Measurements from ENCODE around the gene NDUFA13.
A peak's percentile ranks its signal among the peaks of the same experiment; 100 is the strongest.

Gene NDUFA13

GRCh38 chr19:19544954-19545591, 29.0 kb downstream of the NDUFA13 start:
- no peak for DNase-seq (ENCODE audit: low read depth in 2 of 3, low spot score in 2 of 3)

DNA sequence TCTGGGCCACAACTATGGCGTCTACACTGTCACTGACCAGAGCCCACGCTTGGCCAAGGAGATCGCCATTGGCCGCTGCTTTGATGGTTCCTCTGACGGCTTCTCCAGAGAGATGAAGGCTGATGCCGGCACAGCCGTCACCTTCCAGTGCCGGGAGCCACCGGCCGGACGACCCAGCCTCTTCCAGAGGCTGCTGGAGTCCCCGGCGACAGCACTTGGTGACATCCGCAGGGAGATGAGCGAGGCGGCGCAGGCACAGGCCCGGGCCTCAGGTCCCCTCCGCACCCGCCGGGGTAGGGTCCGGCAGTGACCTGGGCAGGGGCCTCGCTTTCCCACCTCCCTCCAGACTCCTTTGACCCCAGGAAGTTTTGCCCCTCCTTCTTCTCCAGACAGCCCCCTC, 29.7 kb downstream of the NDUFA13 start:
- no peak for DNase-seq (ENCODE audit: low read depth in 2 of 3, low spot score in 2 of 3)

- no peak for DNase-seq (ENCODE audit: low read depth in 2 of 3, low spot score in 2 of 3)
Measured at GRCh38 chr19:19546751-19547162, 30.7 kb downstream of the NDUFA13 start.

DNA sequence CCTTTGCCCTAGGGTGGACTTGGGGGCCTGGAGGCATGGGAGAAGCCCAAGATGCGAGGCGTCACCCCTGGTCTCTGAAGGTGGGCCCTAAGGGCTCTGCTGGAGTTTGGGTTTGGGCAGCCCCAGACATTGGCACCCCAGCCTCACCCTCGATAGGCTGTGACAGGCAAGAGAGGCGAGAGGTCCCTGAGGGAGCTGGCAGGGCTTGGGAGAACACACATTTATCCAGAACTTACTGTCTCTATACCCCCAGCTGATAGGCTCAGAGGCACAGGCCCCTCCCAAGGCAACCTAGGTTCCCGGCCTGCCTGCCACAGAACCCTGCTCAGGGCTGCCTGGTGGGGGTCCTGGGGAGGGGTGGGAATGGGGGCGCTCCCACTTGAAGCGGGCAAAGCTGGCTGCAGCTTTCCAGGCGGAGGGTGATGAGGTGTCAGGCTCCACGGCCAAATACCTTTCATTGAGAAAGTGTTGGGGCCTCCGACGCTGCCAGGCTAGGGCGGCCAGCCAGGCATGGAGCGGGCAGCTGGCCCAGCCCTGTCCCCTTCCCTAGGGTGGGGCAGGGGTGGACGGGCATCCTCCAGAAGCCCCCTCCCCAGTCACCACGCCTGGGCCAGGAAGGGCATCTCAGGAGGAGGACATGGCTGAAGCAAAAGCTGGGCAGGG, 31.8 kb downstream of the NDUFA13 start:
- no peak for DNase-seq (ENCODE audit: low read depth in 2 of 3, low spot score in 2 of 3)

DNA sequence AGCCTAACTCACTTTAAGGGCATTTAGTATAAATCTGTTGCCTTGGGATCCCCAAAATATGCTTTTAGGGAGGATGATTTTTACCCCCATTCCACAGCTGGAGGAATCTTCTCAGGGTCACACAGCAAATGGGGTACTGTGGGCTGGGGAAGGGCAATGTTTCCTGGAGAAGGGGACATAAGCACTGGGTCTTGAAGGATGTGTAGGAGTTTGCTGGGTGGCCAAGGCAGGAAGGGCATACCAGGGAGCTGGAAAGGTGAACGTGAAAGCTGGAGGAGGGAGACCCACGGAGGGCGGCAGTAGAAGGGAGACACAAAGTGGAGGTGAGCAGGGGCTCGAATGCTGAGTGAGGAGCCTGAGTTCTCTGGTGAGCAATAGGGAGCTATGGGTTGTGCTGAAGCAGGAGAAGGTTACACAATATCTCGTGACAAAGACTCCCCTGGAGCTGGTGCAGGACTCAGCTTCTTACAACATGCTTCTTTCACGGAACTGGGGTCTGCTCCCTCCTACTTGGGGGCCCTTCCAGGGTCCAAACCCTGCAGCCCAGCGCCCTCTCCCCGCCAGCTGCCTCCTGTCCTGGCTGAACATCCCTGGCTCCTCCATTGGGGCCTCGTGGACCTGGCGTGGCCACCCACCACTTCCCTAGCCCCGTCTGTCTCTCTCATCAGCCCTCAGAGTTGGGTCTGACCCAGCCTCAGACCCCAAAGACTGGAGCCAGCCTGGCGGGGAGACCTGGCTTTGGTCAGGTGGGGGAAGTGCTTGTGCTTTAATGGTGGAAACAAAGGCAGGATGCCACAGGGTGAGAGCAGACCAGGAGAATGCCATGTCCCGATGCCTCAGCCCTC, 33.1 kb downstream of the NDUFA13 start:
- DNase-seq (ENCODE audit: low read depth in 2 of 3, low spot score in 2 of 3) = no peak

GRCh38 chr19:19549804-19550464, 33.9 kb downstream of the NDUFA13 start:
- no peak for DNase-seq (ENCODE audit: low read depth in 2 of 3, low spot score in 2 of 3)

DNA sequence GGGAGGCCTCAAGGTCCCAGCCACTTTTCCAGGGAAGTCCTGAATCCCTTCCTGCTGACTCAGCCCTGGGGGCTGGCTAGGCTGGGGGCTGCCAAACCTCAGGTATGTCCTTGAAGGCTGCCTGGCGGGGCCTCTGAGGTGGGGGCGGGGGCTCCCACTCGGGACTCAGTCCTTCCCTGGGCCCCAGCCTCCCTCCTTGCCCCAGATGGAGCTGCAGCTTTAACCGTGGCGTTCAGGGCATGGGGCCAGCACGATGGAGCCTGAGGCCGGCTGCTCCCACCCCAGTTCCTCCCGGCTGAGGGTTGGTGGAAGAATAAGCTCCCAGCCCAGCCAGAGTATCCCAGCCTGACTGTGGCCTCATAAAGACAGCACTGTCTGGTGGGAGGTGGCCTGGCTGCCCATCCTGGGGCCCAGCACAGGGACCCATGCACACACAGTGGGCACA, 34.5 kb downstream of the NDUFA13 start:
- DNase-seq (ENCODE audit: low read depth in 2 of 3, low spot score in 2 of 3) = no peak

DNA sequence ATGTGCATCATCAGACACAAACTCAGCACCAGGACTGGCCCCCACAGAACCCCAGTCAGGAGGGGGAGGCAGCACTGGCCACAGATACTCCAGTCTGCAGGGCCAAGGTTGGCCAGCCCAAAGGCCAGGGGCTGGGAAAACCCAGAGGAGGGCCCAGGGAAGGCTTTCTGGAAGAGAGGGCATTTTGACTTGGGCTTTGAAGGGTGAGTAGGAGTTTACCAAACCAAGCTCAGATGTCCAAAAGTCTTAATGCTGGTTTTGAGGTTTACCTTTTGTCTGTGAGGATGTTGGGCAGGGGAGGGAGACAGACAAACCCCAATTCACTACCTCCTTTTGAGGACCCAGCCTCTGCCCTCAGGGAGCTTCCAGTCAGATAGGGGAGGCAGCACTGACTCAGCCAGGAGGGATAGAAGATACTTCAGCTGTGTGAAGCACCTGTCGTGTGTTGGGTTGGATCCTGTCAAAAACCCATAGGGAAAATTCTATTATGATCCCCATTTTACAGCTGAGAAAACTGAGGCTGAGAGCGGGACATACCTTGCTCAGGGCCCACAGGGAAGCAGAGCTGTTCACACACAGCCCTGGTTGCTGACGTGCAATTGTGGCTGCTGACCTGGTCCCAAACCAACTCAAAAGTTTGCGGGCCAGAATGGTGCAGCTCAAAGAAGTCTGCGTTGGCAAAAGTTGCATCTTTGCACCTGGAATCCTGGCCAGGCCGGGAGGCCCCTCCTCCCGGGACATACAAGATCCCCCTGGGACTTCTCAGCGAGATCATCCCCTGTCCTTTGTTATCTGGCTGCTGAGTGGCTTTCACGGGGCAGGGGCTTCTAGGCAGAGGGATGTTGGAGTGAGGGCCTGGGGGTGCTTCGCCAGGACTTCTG, 35.2 kb downstream of the NDUFA13 start:
- DNase-seq (ENCODE audit: low read depth in 2 of 3, low spot score in 2 of 3) = no peak

DNA sequence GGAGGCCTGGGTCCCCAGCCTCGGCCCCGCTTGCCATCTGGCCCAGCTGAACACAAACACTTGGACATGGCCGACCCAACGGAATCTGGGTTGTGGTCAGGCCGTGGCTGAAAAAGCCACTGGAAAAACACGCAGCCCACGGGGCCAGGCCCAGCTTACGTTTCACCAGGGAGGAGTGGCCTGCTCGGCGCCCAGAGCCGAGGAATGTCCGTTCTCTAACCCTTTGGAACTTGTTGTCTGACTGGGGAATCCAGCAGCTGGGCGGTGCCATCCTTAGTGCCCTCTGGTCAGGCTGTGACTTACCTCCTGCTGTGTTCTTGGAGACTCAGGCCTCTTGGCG, 35.8 kb downstream of the NDUFA13 start:
- DNase-seq (ENCODE audit: low read depth in 2 of 3, low spot score in 2 of 3) = no peak

GRCh38 chr19:19552798-19553197, 36.8 kb downstream of the NDUFA13 start:
- no peak for DNase-seq (ENCODE audit: low read depth in 2 of 3, low spot score in 2 of 3)

- no peak for DNase-seq (ENCODE audit: low read depth in 2 of 3, low spot score in 2 of 3)
Measured at GRCh38 chr19:19553670-19554069, 37.6 kb downstream of the NDUFA13 start.

DNA sequence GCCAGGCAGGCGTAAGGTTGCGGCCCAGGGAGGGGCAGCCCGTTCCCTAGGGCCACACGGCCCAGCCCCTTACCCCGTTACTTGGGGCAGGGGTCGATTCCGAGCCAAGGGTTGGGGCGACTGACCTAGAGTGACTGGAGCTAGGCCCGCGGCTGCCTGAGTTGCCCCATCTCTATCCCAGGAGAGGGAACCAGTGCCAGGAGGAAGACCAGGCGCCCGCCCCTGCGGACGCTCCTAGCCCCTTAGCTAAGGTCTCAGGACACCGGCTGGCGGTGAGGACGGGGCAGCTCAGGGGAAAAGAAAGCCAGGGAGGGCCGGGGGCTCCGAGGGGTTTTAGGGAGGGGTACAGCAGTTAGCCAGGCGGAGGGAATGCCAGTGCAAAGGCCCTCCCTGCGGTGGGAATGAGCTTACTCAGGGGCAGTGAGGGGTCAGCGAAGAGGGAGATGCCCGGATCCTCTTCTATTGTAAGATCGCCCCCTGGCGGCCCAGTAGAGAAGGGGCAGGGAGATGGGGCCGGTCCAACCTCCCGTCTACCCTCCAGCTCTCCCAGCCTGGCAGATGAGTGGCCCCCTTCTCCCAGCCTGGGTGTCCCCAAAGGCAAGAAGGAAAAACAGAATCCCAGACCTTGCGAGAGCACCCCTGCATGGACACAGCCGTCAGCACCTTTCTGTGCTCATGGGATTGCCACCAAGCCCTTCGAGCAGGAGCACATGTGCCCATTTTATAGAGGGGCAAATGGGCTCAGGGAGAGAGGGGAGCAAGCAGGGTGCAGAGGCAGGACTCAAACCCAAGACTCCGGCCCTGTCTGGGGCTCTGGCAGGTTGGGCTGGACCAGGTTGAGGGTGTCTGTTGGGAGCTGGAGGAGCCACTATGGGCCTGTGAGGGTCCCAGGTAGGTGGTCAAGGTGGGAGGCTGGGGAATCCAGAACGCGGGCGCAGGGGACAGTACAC, 38.3 kb downstream of the NDUFA13 start:
- DNase-seq (ENCODE audit: low read depth in 2 of 3, low spot score in 2 of 3) = peak; percentile 39 to 69 (median 53)

DNA sequence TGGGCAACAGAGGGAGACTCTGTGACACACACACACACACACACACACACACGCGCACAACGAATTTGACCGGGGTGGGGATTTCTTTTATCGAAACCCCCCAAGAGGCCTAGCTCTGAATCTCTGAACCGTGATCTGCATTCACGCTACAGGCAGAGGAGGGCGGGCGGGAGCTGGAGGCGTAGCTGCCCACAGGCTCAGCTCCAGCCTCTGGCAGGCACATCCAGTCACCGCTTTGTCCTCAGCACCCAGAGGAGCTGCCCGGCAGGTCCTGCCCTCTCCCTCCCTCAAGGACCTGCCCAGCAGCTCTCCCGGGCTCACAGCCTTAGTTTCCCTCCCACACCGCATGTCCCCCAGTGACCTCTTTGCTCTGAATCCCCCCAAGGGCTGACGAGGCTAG, 42.0 kb downstream of the NDUFA13 start:
- no peak for DNase-seq (ENCODE audit: low read depth in 2 of 3, low spot score in 2 of 3)

DNA sequence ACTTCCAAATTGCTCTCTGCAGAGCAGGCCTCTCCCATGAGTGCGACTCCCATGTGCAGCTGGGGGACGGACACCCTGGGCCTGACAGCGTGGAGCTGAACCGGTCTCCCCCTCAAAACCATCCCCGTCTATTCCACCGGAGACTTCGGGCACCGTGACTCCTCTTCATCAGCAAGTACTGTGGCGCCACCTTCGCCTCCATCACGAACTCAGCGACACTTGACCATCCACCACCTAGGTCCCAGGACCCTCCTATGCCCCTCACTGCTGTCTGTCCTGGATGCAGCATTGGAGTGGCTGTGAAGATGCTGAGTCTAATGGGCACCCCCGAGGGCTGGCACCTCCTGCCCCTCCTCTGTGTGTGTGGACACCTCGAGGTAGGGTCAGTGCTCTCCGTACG, 42.6 kb downstream of the NDUFA13 start:
- DNase-seq (ENCODE audit: low read depth in 2 of 3, low spot score in 2 of 3) = no peak

GRCh38 chr19:19559931-19560330, 43.9 kb downstream of the NDUFA13 start:
- no peak for DNase-seq (ENCODE audit: low read depth in 2 of 3, low spot score in 2 of 3)

DNA sequence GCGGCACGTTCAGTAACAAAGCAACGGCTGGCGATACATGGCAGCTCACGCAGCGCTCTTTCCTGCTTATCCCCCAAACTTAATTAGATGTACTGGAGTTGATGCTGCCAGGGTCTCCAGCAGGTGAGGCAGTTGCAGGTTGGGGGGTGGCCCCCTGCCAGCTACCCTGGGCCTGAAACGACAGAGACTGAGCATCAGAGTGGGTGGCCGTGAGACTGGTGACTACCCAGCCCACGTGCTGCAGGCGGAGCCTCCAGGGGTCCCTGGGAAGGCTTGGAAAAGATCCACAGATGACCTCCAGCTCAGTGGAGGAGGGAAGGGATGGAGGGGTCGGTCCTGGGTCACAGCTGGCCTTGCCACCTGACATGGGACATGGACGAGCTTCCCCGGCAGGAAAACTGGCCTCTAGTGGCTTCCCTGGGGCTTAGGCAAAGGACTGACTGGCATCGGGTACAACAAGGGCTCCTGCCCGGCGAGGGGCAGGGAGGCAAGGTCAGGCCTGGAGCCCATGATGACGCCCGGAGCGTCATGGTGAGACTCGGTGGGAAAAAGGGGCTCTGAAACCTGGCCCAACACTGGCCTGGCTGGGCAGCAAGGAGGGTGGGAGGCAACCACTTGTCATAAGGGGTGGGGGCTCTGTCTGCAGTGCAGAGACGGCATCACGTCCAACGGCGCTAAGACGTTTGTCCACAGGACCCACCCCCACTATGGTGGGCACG, 46.1 kb downstream of the NDUFA13 start:
- DNase-seq (ENCODE audit: low read depth in 2 of 3, low spot score in 2 of 3) = no peak

DNA sequence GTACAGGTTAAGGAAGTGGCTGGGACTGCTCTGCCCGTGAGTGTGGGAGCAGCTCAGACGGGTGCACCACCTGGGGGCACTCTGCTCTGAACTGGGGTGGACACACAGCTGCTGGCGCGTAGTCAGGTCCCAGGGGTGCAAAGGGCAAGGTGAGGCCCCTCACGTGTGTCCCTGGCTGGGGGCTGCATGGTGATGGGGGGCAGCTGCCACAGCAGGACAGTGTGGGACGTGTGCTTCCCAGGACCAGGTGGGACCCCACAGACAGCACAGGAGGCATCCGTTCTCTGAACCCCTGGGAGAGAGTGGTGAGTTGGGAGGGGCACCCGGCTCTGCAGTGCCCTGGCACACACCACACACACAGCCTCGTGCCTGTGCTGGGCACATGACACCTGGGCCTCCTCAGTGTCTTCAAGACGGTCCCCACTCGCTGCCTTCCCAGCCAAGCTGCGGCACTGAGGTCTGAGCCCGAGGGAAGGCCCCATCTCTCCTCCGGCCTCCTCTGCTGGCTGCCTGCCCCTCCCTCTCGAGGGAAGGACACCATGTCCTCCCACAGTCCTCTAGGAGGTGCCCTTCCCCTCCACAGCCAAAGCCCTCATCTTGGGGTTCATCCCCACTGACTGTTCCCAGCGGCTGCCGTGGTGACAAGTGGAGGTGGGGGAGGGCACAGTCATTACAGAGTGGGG, 46.8 kb downstream of the NDUFA13 start:
- no peak for DNase-seq (ENCODE audit: low read depth in 2 of 3, low spot score in 2 of 3)

DNA sequence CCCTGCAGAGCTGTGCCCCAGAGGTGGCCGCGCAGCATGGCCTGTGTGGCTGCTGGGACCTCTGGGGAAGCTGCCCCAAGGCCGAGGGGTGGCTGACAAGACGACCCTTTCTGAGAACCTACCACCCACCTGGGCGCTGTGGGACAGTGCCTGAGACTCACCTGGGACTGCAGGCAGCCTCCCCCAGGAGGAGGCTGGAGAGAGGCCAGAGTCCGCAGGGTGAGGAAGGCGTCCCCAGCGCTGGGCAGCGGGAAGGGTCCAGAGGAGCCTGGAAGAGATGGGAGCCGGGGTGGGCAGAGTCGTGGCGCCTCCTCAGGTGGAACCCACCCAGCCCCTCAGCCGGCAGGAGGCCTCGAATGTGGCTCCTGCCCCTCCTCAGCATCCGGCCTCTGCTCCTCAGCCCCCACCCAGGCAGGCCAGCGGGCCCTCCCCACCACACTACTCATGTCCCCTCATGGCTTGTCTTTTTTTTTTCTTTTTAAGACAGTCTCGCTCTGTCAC, 47.4 kb downstream of the NDUFA13 start:
- DNase-seq (ENCODE audit: low read depth in 2 of 3, low spot score in 2 of 3) = no peak

Measured in activated CD8-positive, alpha-beta memory T cell treated with anti-CD3 and anti-CD28 coated beads for 48 hours (primary cell).